Neural cell (in vitro differentiated cells): Measurements from ENCODE around the gene PPP6C. TPM values are rescaled to one million over a fixed set of nuclear protein-coding genes. Genes with fewer than 3 reads are reported as not detected.
A peak's percentile ranks its signal among the peaks of the same experiment; 100 is the strongest.

Experiments
- H2AFZ ChIP-seq: fragments of 200-600, 300-800 bp; sonication (generic), shearing (Covaris generic); 2 replicates; pipeline ENCODE4 v1.6.0; 2014; ENCODE audit warnings: low read depth, mild to moderate bottlenecking, antibody characterized with exemption, low read length, moderate library complexity
- H3F3A ChIP-seq: fragments of 200-600 bp; shearing (Covaris generic); 2 replicates; pipeline ENCODE4 v1.6.1; 2016; ENCODE audit warnings: mild to moderate bottlenecking, moderate library complexity, mixed read lengths, antibody characterized with exemption, low read length; ENCODE audit not compliant: insufficient read depth, poor library complexity, severe bottlenecking
- H3K27ac ChIP-seq: fragments of 200-600, 300-800 bp; sonication (generic), shearing (Covaris generic); 2 replicates; pipeline ENCODE4 v1.5.1; 2014; ENCODE audit warnings: mild to moderate bottlenecking, low read length, moderate library complexity
- H3K27me3 ChIP-seq: fragments of 300-800, 200-600 bp; sonication (generic), shearing (Covaris generic); 2 replicates; pipeline ENCODE4 v1.6.0; 2014; ENCODE audit warnings: mild to moderate bottlenecking, low read depth, low read length, moderate library complexity; ENCODE audit not compliant: insufficient read depth
- H3K36me3 ChIP-seq: fragments of 300-800, 200-600 bp; sonication (generic), shearing (Covaris generic); 2 replicates; pipeline ENCODE4 v1.5.1; 2014; ENCODE audit warnings: mild to moderate bottlenecking, antibody characterized with exemption, low read length, moderate library complexity; ENCODE audit not compliant: insufficient read depth
- H3K4me2 ChIP-seq: fragments of 300-800, 200-600 bp; sonication (generic), shearing (Covaris generic); 2 replicates; pipeline ENCODE4 v1.6.0; 2014; ENCODE audit warnings: mild to moderate bottlenecking, low read length
- H3K4me3 ChIP-seq: fragments of 300-800, 200-600 bp; sonication (generic), shearing (Covaris generic); 2 replicates; pipeline ENCODE4 v1.5.1; 2014; ENCODE audit warnings: mild to moderate bottlenecking, low read length, moderate library complexity
- H3K79me2 ChIP-seq: fragments of 200-600 bp; shearing (Covaris generic); replicated peaks from 2 replicates; pipeline ENCODE4 v1.6.0; 2014; ENCODE audit warnings: mild to moderate bottlenecking, low read length, moderate library complexity; ENCODE audit not compliant: insufficient read depth
- H3K9ac ChIP-seq: fragments of 300-800, 200-600 bp; sonication (generic), shearing (Covaris generic); 2 replicates; pipeline ENCODE4 v1.6.1; 2016; ENCODE audit warnings: mild to moderate bottlenecking, low read length, mixed read lengths
- H3K9me2 ChIP-seq: fragments of 200-600 bp; shearing (Covaris generic); 2 replicates; pipeline ENCODE4 v1.6.1; 2016; ENCODE audit warnings: mild to moderate bottlenecking, low read length, mixed read lengths; ENCODE audit not compliant: insufficient read depth
- H3K9me3 ChIP-seq: fragments of 200-600, 300-800 bp; sonication (generic), shearing (Covaris generic); 2 replicates; pipeline ENCODE4 v1.6.1; 2016; ENCODE audit warnings: mild to moderate bottlenecking, mixed run types, low read length, moderate library complexity, mixed read lengths
- H4K20me1 ChIP-seq: fragments of 200-600 bp; shearing (Covaris generic); 2 replicates; pipeline ENCODE4 v1.6.1; 2016; ENCODE audit warnings: mild to moderate bottlenecking, mixed run types; ENCODE audit not compliant: insufficient read depth
- CTCF ChIP-seq: fragments of 450-650 bp; IDR thresholded peaks from 2 replicates; pipeline ENCODE4 v1.5.1; 2014; ENCODE audit warnings: antibody characterized with exemption, mild to moderate bottlenecking, moderate library complexity; ENCODE audit not compliant: poor library complexity, severe bottlenecking
- EP300 ChIP-seq: fragments of 450-650 bp; conservative IDR thresholded peaks from 2 replicates; pipeline ENCODE4 v1.6.1; 2014; ENCODE audit warnings: antibody characterized with exemption, mild to moderate bottlenecking, moderate library complexity; ENCODE audit not compliant: poor library complexity, severe bottlenecking
- EZH2 ChIP-seq: fragments of 200-600, 300-800 bp; shearing (Covaris generic), sonication (generic); IDR thresholded peaks from 2 replicates; pipeline ENCODE4 v1.6.1; 2014; ENCODE audit warnings: antibody characterized with exemption, low read length, borderline replicate concordance, mild to moderate bottlenecking; ENCODE audit not compliant: insufficient read depth, poor library complexity, severe bottlenecking
- MXI1 ChIP-seq: fragments of 450-650 bp; conservative IDR thresholded peaks from 2 replicates; pipeline ENCODE4 v1.6.1; 2014; ENCODE audit warnings: antibody characterized with exemption, mild to moderate bottlenecking; ENCODE audit not compliant: poor library complexity, severe bottlenecking
- POLR2AphosphoS5 ChIP-seq: IDR thresholded peaks from 2 replicates; pipeline ENCODE4 v1.6.1; 2012
- RAD21 ChIP-seq: fragments of 450-650 bp; conservative IDR thresholded peaks from 2 replicates; pipeline ENCODE4 v1.6.1; 2014; ENCODE audit warnings: antibody characterized with exemption, mild to moderate bottlenecking, moderate library complexity
- REST ChIP-seq: IDR thresholded peaks from 2 replicates; pipeline ENCODE4 v1.6.1; 2012; ENCODE audit warnings: borderline replicate concordance
- SMC3 ChIP-seq: fragments of 450-650 bp; conservative IDR thresholded peaks from 2 replicates; pipeline ENCODE4 v1.6.1; 2014; ENCODE audit warnings: antibody characterized with exemption, mild to moderate bottlenecking, moderate library complexity; ENCODE audit not compliant: poor library complexity
- TAF1 ChIP-seq: IDR thresholded peaks from 2 replicates; pipeline ENCODE4 v1.6.1; 2012; ENCODE audit warnings: low read depth
- polyA plus RNA-seq: library from polyadenylated mRNA; depleted of rRNA; stranded (reverse); fragments of >200 nt; gene quantifications from 2 replicates; pipeline ENCODE4 v1.2.3, GENCODE V29; 2014

Gene PPP6C
- polyA plus RNA-seq, 1 donor from 2014 or later: 25.1 TPM

GRCh38 chr9:125143377-125144090 is 46.1 kb downstream of the PPP6C start, which contains the start of gene SCAI:
Gene SCAI, minus strand, starts transcription at chr9:125143528. Its CDS starts 91 bp downstream, at chr9:125143437.
- Histone ChIP-seq H3K27me3 (no peaks in the 10 kb centered on the region), H3K9ac (peak within 1 kb of the TSS; percentile 75), H3K27ac (peak within 1 kb of the TSS; percentile 71), H2AFZ (peak within 1 kb of the TSS; percentile 56), H3K9me2 (no peaks in the 10 kb centered on the region), H3K36me3 (peaks cover 5% of the 10 kb centered on the region), H3F3A (no peaks in the 10 kb centered on the region), H4K20me1 (no peaks in the 10 kb centered on the region), H3K4me2 (peak within 1 kb of the TSS; percentile 78), H3K4me3 (peak within 1 kb of the TSS; percentile 87), H3K79me2 (peaks cover 24% of the 10 kb centered on the region), H3K9me3 (no peaks in the 10 kb centered on the region)
- peak; percentile 41 for TF ChIP-seq EP300
- TF ChIP-seq EZH2: no peak
- no peak for TF ChIP-seq REST
- TF ChIP-seq SMC3: peak; percentile 97
- TF ChIP-seq RAD21: peak; percentile 98
- peak; percentile 100 for TF ChIP-seq CTCF
- peak; percentile 71 for TF ChIP-seq MXI1
- TF ChIP-seq TAF1: peak; percentile 46
- TF ChIP-seq POLR2AphosphoS5: peak; percentile 86

- H4K20me1 ChIP-seq: no peaks in the 10 kb centered on the region
- H3K27me3 ChIP-seq: no peaks in the 10 kb centered on the region
- H3K79me2 ChIP-seq: peaks cover 24% of the 10 kb centered on the region
- no peaks in the 10 kb centered on the region for H3F3A ChIP-seq
- no peaks in the 10 kb centered on the region for H3K9me3 ChIP-seq
- H2AFZ ChIP-seq: peak overlapping the region; percentile 56
- H3K4me2 ChIP-seq: peak overlapping the region; percentile 32
- peak overlapping the region; percentile 71 for H3K27ac ChIP-seq
- peak overlapping the region; percentile 75 for H3K9ac ChIP-seq
- TF ChIP-seq EZH2 (no peak), POLR2AphosphoS5 (no peak), MXI1 (peak; percentile 46), RAD21 (peak; percentile 35), TAF1 (no peak), SMC3 (no peak)
- H3K9me2 ChIP-seq: no peaks in the 10 kb centered on the region
- H3K36me3 ChIP-seq: peaks cover 5% of the 10 kb centered on the region
- H3K4me3 ChIP-seq: peak overlapping the region; percentile 87
These were observed 46.8 kb downstream of the PPP6C start for GRCh38 chr9:125142560-125143376.
